ENCODE results near the gene IFNE. TPM values are rescaled to one million over a fixed set of nuclear protein-coding genes. Genes with fewer than 3 reads are reported as not detected.

Gene IFNE
- total RNA-seq, 2 experiments from 2014 or later: not detected

- POLR2A ChIA-PET: no interaction called here
Observed at GRCh38 chr9:21479152-21479702, 2.9 kb downstream of the IFNE start.

GRCh38 chr9:21477466-21477865, 4.6 kb downstream of the IFNE start:
- CTCF ChIA-PET (ENCODE audit: unreplicated experiment): no interaction called here
- Histone ChIP-seq H3K4me2 (ENCODE audit: low read length) (no peak overlapping the region), H3K79me2 (ENCODE audit: insufficient read depth, low read depth, low read length) (no peaks in the 10 kb centered on the region), H3K9me2 (ENCODE audit: insufficient read depth, low read length) (no peaks in the 10 kb centered on the region), H3K4me1 (ENCODE audit: insufficient read depth, low read length, poor library complexity, severe bottlenecking) (no peaks in the 10 kb centered on the region), H3K4me3 (ENCODE audit: low read depth, low read length, poor library complexity, severe bottlenecking) (no peak overlapping the region), H3K9me3 (ENCODE audit: low read length) (no peaks in the 10 kb centered on the region), H3K27ac (ENCODE audit: low read depth, low read length, poor library complexity, severe bottlenecking) (no peak overlapping the region), H3K36me3 (ENCODE audit: insufficient read depth, low read length) (no peaks in the 10 kb centered on the region), H4K20me1 (ENCODE audit: insufficient read depth, low read length) (no peaks in the 10 kb centered on the region), H2AFZ (ENCODE audit: low read length) (no peak overlapping the region)
- POLR2A ChIA-PET: no interaction called here
- BruUV-seq (replicated peaks): no TSS peak
- intact Hi-C loops (cut with micrococcal nuclease; ENCODE audit: unreplicated experiment): no loop called here
- DNase-seq (ENCODE audit: low spot score): no peak
- TF ChIP-seq CTCF (conservative IDR thresholded peaks at IDR 0.05; ENCODE audit: low read length) (no peak), EZH2phosphoT487 (IDR thresholded peaks at IDR 0.05; ENCODE audit: borderline replicate concordance, low read depth, low read length) (no peak)

More at GRCh38 chr9:21479152-21479702, 2.9 kb downstream of the IFNE start:
- Histone ChIP-seq H3K9me2 (ENCODE audit: insufficient read depth, low read length) (no peaks in the 10 kb centered on the region), H3K27ac (ENCODE audit: low read depth, low read length, poor library complexity, severe bottlenecking) (no peak overlapping the region), H3K79me2 (ENCODE audit: insufficient read depth, low read depth, low read length) (no peaks in the 10 kb centered on the region), H3K9me3 (ENCODE audit: low read length) (no peaks in the 10 kb centered on the region), H2AFZ (ENCODE audit: low read length) (no peak overlapping the region), H3K4me3 (ENCODE audit: low read depth, low read length, poor library complexity, severe bottlenecking) (no peak overlapping the region), H4K20me1 (ENCODE audit: insufficient read depth, low read length) (no peaks in the 10 kb centered on the region), H3K4me2 (ENCODE audit: low read length) (no peak overlapping the region), H3K36me3 (ENCODE audit: insufficient read depth, low read length) (no peaks in the 10 kb centered on the region), H3K4me1 (ENCODE audit: insufficient read depth, low read length, poor library complexity, severe bottlenecking) (no peaks in the 10 kb centered on the region)
- BruUV-seq (replicated peaks): no TSS peak
- no peak for TF ChIP-seq EZH2phosphoT487 (IDR thresholded peaks at IDR 0.05; ENCODE audit: borderline replicate concordance, low read depth, low read length)
- no peak for TF ChIP-seq CTCF (conservative IDR thresholded peaks at IDR 0.05; ENCODE audit: low read length)
- CTCF ChIA-PET (ENCODE audit: unreplicated experiment): no interaction called here
- DNase-seq (ENCODE audit: low spot score): no peak
- intact Hi-C loops (cut with micrococcal nuclease; ENCODE audit: unreplicated experiment): no loop called here

GRCh38 chr9:21473236-21473635, 8.9 kb downstream of the IFNE start:
- no peaks in the 10 kb centered on the region for H4K20me1 ChIP-seq (ENCODE audit: insufficient read depth, low read length)
- no peak overlapping the region for H3K27ac ChIP-seq (ENCODE audit: low read depth, low read length, poor library complexity, severe bottlenecking)
- H2AFZ ChIP-seq (ENCODE audit: low read length): no peak overlapping the region
- no peaks in the 10 kb centered on the region for H3K9me3 ChIP-seq (ENCODE audit: low read length)
- ChIA-PET CTCF (ENCODE audit: unreplicated experiment) (no interaction called here), POLR2A (interaction anchor here (0.7 kb wide), 1 partner anchor 261 kb away, joined by 3 read pairs; no protein-coding TSS in a partner anchor)
- TF ChIP-seq EZH2phosphoT487 (IDR thresholded peaks at IDR 0.05; ENCODE audit: borderline replicate concordance, low read depth, low read length): no peak
- no peak for TF ChIP-seq CTCF (conservative IDR thresholded peaks at IDR 0.05; ENCODE audit: low read length)
- no peak for DNase-seq (ENCODE audit: low spot score)
- no peaks in the 10 kb centered on the region for H3K9me2 ChIP-seq (ENCODE audit: insufficient read depth, low read length)
- no peaks in the 10 kb centered on the region for H3K79me2 ChIP-seq (ENCODE audit: insufficient read depth, low read depth, low read length)
- no peak overlapping the region for H3K4me2 ChIP-seq (ENCODE audit: low read length)
- no peaks in the 10 kb centered on the region for H3K36me3 ChIP-seq (ENCODE audit: insufficient read depth, low read length)
- H3K4me3 ChIP-seq (ENCODE audit: low read depth, low read length, poor library complexity, severe bottlenecking): no peak overlapping the region
- no peaks in the 10 kb centered on the region for H3K4me1 ChIP-seq (ENCODE audit: insufficient read depth, low read length, poor library complexity, severe bottlenecking)
- intact Hi-C loops (cut with micrococcal nuclease; ENCODE audit: unreplicated experiment): no loop called here
- BruUV-seq (replicated peaks): no TSS peak
